ENCODE measurements around the gene IRAK4.

DNA sequence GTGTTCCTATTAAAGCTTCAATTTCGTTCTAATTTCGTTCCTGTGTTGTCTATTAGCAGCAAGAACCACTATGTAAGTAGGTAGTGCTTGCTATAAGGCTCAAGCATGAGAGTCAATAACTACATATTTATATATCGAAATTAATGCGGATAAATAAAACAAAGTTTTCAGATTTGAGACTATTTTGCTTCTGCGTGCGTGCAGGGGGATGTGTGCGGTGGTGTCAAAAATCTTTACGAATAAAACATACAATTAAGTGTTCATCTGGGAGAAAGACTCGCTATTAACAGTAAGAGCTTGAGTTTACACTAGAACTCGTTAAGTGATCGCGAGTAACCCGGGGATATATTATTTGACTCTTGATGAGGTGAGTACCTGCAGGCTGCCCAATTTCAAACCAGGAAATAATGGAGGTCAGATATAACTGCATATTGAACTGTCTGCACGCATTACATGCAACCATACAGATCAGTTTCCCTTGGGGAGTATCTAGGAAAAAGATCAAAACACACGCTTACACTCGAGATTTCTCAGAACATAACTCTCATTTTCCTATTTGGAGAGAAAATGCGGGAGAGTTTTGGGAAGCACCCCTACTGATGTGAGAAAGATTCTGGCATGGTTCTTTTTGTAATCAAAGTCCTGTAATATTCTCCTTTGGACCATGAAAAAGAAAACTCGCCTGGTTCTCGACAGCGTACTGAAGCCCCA is 46.6 kb downstream of the IRAK4 start:
- TF ChIP-seq EZH2 (IDR thresholded peaks at IDR 0.05) (no peak), POLR2AphosphoS5 (IDR thresholded peaks at IDR 0.05; ENCODE audit: borderline replicate concordance, low read depth, low read length) (no peak), FOXP2 (optimal IDR thresholded peaks at IDR 0.05; ENCODE audit: control extremely low read depth, extremely low read length, insufficient read depth) (no peak)
